Activated naive CD8-positive, alpha-beta T cell treated with anti-CD3 and anti-CD28 coated beads, Interleukin-2, amount 50 U/mL, for 16 hours (primary cell): ENCODE data around the gene PAMR1.
"Not testable (repeated sequence)": the region's sequence is repeated elsewhere in the genome, so short reads cannot be mapped to it uniquely, and the experiment has no call there.

Source experiments
- DNase-seq: peaks from one replicate; pipeline ENCODE4 v3.0.0-alpha.2; 2020; ENCODE audit warnings: low read depth, low spot score

PAMR1 gene

DNA sequence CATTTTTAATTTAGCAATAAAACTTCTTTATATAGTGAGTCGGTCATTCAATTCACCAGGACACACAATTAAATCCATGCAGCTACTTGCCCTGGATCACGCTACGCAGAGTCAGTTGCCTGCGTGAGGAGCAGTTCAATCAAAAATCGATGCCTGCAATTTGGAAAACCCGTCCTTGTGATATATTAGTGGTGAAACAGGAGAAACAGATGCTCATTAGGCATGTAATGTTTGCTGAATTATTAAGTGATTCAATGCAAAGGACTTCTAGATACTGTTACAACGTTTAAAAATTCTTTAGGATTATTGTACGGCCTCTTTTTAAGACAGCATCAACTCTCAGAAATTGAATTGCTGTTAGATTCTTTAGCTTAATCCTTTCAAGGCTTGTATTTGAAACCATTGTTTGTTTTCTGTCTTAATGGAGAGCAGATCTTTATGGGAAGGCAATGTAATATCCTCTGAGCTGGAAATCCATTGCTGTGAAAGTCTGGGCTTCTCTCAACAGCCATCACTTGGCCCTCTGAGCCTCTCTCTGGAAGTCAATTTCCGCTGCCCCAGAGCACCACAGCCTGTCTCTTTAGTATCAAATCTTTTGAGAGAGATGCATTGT is 20.1 kb upstream of the PAMR1 start:
- no peak for DNase-seq

DNA sequence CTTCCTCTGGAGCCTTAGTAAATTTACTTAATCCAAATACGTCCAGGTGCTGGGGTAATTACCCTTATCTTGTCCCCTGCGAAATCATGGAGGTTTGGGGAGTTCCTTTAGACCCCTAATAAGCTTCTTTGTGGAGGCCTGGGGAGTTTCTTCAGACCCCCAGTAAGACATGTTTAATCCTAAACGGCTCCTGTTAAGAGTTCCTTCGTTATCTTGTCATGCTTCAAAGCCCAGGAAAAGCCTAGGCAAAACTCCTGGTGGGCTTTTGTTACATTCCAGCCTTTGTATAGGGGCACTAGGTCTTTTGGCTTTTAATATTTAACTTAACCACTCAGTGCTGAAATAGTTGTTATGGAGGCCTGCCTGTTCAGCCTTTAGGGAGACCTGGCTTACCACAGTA is 18.1 kb upstream of the PAMR1 start:
- no peak for DNase-seq

DNA sequence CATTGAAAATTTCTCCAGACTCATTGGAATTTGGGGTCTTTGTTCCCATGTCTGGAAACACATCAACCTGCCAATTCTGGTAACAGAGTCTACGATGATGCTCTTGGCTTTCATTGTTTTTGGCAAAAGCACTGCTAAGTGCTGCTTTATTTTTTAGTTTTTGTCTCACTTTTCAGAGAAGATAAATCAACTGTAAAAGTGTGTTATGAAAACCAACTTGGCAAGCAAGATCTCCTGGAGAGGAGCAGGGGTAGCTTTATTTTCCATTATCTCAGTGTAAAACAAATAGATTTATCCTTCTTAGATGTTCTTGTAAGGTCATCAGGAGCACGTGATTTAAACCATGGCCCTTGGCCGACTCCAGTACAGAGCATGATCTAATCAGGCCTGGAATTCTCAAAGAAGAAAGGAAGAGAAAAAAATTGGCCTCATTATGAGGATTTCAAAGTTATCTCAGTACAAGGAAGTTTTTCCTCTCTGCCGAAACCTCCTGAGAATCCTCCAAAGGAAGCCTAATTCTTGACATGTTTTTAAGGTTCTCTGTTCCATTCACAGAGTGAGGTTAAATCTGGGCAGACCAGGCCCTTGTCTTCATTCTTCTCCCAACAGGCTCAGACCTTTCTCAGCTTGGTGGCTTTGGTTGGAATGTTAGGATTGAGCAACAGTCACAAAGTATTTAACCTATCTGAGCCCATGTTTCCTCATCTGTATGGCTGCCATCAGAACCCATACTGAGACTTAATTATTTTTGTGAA is 16.4 kb upstream of the PAMR1 start:
- no peak for DNase-seq

DNA sequence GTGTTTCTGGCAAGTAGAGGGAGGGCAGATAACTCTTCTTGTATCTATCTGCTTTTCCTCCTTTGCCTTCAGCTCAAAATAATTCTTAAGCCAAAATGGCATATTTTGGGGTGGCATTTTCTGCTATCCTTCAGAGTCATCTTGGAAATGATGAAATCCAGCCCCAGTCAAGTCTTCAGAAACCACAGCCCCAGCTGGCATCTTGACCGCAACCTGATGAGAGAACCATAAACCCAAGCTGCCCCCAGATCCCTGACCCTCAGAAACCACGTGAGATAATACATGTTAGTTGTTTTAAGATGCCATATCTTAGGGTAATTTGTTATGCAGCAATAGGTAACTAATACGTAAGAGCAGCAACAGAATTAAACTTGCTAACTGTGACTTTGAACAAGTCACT is 15.1 kb upstream of the PAMR1 start:
- no peak for DNase-seq

DNA sequence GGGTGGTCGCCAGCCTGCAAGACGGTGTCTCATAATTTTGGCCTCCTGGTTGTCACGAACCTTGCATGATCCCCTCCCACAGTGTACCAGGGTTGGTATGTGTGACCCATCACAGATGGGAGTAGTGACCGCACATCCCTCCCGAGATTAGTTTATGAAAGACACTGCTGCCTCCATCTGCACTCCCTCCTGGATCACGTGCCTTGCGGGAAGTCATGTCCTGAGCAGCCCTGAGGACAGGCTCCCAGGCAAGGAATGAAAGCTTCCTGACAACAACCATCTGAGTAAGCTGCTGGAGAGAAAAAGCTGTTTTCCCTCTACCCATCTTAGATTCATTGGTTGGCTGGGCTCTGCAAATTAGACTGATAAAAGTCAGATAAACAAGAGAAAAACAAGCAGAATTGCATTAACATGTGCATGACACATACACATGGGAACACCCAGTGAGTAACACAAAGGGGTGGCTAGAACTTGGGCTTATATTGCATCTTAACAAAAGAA is 14.4 kb upstream of the PAMR1 start:
- DNase-seq = no peak

DNA sequence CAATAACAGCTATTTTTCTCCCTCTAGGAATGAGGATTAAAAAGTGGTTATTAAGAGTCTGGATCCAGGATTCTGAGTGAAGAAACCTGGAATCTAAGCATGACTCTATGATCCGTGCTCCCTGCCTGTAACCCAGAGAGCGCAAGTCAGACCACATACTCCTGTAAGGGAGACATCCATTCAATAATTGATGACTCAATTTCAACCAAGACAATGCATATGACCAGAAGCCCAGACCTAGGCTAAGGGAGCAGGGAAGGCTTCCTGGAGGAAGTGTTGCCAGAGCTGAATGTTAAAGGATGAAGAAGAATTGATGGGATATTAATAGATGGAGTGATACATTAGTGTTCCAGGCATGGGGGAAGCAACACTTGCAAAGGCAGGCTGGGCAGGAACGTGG is 13.8 kb upstream of the PAMR1 start:
- DNase-seq = no peak

DNA sequence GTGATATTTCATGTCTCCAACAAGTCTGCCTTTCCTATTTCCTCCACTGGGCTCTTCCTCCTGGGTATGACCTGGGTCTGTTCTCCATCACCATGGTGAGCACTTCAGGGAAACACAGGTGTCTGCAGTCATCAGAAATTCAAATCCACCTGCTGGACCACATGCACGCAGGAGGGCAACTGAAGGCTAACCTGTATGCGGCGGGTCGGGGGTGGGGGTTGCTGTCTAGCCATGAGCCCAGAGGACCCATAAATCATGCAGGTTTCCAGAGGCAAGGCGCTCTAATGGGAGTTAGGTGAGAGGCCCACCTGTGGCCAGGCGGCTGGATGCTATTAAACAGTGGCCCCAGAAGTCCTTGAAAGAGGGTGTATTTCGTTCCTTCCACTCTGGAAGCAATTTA is 11.1 kb upstream of the PAMR1 start:
- DNase-seq = no peak

DNA sequence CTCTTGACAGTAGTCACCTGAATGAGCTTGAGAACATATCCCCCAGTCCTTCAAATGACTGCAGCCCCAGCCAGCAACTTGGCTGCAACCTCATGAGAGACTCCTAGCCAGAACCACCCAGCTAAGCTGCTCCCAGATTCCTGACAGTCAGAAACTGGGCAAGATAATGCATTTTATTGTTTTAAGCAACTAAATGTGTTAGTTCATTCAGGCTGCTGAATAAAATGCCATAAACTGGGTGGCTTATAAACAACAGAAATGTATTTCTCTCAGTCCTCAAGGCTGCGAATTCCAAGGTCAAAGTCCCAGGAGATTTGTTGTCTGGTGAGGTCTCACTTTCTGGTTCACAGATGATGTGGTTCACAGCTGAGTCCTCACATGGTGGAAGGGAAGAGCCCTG is 5.8 kb upstream of the PAMR1 start:
- DNase-seq = no peak

DNA sequence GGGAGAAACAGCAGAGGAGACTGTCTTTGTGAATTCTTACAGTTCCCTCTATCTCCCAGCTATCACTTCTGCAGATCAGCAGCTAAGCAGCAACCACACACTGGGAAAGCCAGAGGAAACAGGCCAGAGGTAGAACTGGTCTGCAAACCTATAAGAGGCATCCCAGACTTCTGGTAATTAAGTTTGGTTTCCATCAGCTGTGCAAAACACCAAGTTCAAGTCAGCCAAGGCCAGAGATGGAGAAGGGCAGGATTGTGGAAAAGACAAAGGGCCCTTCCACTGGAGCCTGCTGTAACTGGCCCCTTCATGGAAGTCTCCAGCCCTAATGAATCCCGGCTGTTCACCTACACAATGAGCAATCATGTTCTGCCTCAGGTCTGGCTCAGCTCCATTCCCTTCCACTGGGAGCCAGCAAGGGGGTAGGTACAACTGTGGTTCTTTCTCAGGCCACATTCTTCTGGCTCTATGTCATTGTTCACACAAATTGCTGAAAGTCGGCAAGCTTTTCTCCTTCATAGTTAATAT is 4.6 kb upstream of the PAMR1 start:
- DNase-seq = no peak

DNA sequence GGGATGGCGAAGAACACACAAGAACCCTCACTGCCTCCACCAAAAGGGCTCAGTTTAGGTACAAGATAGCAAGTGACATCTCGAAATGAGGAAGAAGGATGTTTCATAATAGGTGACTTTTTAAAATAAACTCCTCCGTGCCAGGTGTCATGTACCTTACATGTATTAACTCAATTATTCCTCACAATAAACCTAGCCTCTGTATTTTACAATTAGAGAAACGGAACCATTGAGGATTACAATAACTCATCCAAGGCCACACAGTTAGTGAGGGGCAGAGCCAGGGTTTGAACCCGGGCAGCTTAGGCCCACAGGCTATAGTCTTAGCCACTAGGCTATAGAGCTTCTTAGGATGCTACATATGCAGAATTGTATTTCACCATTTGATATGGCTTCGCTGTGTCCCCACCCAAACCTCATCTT is 965 bp upstream of the PAMR1 start:
- DNase-seq = no peak

DNA sequence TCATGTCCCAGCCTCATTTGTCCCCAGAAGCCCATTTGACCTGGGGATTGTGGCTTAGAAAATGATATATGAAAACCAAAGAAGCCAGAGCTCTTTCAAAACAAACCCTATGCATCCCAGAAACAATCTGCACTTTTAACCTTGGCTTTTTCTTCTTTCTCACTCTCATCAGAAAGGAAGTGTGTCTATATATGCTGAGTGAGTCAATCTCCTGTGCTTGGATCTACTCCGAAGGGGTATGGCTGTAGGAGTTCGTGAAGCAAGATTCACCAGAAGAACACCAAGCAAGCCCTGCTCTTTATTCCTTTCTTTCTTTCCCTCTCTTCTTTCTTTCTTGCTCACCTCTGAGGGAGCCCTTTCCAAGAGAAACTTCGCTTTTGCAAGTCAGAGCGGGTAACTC is 636 bp downstream of the PAMR1 start:
- DNase-seq = no peak

DNA sequence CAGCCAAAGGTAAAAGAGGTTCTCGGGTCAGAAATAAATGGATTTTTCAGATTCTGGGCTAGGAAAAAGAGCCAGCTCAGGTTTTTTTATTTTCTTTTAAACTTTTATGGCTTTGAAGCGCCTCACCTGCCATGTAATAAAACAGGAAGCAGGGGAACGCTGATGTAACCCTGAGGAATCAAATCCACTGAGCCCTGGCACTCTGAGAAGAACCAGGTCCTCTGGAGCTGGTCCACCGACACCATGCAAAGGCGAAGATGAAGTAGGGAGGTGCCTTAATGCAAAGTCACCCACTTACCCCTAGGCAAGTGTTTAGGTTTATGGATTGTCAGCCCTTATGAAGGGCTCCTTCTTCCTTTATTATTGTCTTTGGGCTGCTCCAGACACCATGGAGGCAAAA is 1.6 kb downstream of the PAMR1 start:
- no peak for DNase-seq

DNA sequence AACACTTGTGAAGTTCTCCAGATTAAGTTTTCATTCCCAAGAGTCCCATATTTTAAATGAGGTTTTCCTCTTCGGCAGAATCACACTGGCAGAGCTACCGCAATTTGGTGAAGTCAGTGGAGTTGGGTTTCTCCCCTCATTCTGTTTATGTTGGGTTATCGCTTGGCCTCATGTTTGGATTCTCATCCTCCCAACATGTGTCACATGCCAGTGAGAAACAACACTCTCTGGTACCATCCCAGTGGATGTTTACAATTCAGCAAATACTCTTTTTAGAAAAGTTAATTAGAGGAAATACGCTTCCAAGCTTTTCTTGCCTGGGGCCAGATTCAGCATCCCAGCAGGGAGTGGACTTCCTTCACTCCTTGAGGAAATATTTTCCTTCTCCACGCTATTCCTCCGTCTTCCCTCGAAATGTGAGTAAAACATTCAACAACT is 2.1 kb downstream of the PAMR1 start:
- DNase-seq = no peak

DNA sequence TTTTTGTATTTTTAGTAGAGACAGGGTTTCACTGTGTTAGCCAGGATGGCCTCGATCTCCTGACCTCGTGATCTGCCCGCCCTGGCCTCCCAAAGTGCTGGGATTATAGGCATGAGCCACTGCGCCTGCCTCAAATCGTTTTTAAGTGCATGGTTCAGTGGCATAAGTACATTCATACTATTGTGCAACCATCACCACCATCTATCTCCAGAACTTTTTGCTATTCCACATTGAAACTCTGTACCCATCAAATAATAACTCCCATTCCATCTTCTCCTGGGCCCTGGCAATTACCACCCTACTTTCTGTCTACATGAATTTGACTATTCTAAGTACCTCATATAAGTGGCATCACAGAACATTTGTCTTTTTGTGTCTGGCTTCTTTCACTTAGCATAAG is 3.3 kb downstream of the PAMR1 start:
- not testable (repeated sequence) for DNase-seq

DNA sequence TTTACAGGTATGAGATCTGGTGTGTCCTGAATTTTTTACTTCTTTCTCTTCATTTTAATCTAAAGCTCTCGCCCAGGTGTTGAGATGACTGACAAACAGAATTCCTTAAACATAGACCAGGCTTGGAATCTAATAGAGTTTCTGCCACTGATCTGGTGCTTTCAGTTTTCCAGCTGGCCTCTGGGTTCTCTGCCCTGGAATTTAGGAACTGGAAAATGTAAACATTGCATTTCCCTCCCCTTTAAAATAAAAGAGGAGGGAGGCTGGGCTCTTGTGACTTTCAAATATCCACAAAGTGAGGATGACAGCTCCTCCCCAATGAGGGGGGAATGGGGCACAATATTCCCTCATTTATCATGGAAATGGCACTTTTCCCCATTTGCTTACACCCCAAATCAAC is 5.0 kb downstream of the PAMR1 start:
- no peak for DNase-seq

DNA sequence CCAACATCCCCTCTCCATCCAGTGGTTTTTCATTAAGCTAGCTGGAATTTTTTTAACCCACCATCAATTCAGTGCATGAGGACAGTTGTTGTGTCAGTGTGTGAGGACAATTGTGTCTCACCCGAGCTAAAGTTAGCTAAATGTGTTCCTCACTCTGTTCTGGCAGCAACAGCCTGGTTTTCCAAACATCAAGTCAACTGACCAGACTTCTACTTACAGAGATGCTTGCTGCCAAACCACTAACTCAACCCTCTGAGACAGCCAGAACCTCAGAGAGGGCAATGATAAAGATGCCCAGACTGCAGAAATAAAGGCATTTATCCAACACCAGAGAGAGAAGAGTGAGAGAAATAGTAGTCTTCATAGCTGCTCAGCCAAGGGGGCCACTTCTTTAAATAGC is 6.7 kb downstream of the PAMR1 start:
- no peak for DNase-seq

DNA sequence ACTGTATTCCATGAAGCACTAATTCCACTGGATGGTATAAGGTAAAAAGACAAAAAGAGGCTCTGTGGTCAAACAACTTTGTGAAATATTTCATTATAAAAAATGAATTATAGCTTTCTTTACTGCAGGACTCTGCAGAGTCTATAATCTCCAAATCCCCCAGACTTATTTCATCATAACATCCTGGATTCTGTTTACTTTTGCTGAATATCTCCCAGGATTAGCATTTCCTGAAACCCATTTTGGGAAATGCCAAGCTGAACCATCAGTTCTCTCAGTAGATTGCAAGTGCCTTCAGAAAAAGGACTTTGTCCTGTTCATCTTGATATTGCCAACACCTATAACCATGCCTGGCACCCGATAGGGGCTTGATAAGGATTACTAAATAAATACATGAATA is 7.9 kb downstream of the PAMR1 start:
- DNase-seq = no peak

DNA sequence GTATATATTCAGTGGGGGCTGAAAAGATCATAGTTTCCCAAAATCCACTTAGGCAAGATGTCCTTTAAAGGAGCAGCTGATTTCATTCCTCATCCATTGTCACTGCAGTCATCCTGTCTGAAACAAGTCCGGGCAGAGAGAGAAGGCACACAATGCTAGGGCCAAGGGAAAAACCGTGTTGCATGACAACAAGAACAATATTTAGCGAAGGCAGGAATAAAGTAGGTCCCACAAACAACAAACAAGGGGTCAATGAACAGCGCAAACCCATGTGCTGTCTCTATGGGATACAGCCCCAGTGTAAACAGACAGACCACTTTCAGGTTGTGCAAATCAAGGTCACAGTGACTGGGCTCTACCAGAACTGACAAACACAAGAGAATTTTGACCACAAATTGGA is 9.0 kb downstream of the PAMR1 start:
- DNase-seq = no peak

DNA sequence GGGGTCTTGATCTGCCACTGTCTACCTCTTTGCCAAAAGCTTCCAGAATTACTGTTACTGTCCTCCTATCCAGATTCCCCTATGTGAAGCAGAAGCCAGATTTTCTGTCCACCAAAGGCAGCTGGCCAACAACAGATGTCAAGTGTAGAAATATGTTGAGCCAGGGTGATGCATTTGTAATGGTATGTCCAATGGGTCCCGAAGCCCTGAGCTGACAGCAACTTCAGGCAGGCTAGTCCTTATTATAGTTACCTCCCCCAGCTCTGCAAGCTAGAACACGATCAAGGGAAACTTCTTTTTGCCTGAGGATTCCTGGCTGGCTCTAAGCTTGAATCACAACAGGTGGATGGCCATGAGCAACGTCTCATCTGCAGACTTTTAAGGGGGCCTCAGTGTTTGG is 10.2 kb downstream of the PAMR1 start:
- no peak for DNase-seq

DNA sequence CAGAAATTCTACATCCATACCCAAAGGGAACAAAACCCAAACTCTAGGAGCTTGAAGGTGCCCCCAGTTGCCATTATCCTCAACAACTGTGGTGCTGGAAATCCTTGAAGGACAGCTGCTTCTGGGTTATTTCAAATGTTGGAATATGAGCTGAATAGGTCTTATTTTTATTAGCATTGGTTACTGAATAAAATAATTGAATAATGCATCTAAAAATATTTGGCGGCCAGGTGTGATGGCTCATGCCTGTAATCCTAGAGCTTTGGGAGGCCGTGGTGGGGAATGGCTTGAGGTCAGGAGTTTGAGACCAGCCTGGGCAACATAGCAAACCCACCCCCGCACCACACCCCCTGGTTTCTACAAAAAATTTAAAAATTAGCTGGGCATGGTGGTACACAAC is 10.9 kb downstream of the PAMR1 start:
- DNase-seq = no peak

DNA sequence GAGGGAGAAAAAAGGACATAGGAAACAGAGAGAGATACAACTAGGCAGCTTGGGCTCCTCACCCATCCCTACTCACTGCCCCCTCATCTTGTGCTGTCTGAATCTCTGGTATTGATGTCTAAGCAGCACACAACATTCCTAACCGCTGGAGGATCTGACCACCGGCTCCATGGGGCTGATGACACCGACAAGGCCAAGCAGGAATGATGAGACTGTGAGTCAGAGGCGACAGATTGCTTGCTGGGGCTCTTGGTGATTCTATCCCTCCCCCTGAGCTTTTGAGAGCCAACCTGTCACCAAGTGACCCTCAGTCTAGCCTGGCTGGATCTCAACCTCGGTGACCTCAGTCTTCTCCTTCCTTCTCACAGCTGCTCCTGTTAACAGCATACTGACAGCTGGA is 13.8 kb downstream of the PAMR1 start:
- no peak for DNase-seq

DNA sequence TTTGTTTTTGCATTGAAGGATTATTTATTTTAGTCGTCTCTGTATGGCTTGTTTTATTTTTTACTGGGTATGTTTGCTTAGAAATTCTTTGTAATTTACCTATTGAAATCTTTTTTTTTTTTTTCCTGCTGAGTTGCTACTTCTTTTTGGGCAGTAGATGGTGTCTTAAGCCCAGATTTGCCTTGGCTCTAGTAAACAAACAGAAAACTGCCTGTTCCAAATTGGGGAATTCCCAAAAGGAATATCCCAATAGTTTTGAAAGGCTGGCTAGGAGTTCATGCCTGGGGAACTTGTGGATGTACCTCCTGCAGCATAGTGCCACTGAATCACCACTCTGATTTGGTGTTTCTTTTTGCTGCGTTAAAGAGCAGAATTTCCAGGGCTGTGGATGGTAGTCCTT is 17.7 kb downstream of the PAMR1 start:
- no peak for DNase-seq

DNA sequence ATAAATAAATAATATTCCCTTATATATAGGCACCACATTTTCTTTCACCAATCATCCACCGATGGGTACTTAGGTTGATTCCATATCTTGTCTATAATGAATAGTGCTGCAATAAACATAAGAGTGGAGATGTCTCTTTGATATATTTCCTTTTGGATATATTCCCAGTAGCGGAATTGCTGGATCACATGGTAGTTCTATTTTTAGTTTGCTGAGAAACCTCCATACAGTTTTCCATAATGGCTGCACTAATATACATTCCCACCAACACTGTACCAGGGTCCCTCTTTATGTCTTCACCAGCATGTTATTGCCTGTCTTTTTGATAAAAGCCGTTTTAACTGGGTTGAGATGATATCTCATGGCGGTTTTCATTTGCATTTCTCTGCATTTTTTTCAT is 23.6 kb downstream of the PAMR1 start:
- no peak for DNase-seq
